ENCODE measurements around the gene CRMP1. TPM values are rescaled to one million over a fixed set of nuclear protein-coding genes. Genes with fewer than 3 reads are reported as not detected.
"Not testable (repeated sequence)": the region's sequence is repeated elsewhere in the genome, so short reads cannot be mapped to it uniquely, and the experiment has no call there.

CRMP1 gene
- total RNA-seq, 1 experiment from 2014 or later: not detected

GRCh38 chr4:5866841-5867813 lies 25.8 kb downstream of the CRMP1 start:
- in situ Hi-C loops (cut with HindIII; ENCODE audit: low sequenced_read_pairs): no loop called here
- no peak for DNase-seq (ENCODE audit: low spot score)

GRCh38 chr4:5865896-5866599 lies 26.8 kb downstream of the CRMP1 start:
- DNase-seq (ENCODE audit: low spot score): no peak
- in situ Hi-C loops (cut with HindIII; ENCODE audit: low sequenced_read_pairs): no loop called here

GRCh38 chr4:5863461-5864113 lies 29.3 kb downstream of the CRMP1 start:
- DNase-seq (ENCODE audit: low spot score): no peak

GRCh38 chr4:5858020-5858769 lies 34.7 kb downstream of the CRMP1 start:
- no peak for DNase-seq (ENCODE audit: low spot score)
- in situ Hi-C loops (cut with HindIII; ENCODE audit: low sequenced_read_pairs): no loop called here

More at GRCh38 chr4:5863461-5864113, 29.3 kb downstream of the CRMP1 start:
- in situ Hi-C loops (cut with HindIII; ENCODE audit: low sequenced_read_pairs): no loop called here

GRCh38 chr4:5857199-5857598 lies 35.7 kb downstream of the CRMP1 start:
- in situ Hi-C loops (cut with HindIII; ENCODE audit: low sequenced_read_pairs): no loop called here
- no peak for DNase-seq (ENCODE audit: low spot score)

GRCh38 chr4:5856362-5856761 lies 36.5 kb downstream of the CRMP1 start:
- DNase-seq (ENCODE audit: low spot score); in situ Hi-C loops (cut with HindIII; ENCODE audit: low sequenced_read_pairs): not testable (repeated sequence)

GRCh38 chr4:5854929-5855328 lies 38.0 kb downstream of the CRMP1 start:
- no peak for DNase-seq (ENCODE audit: low spot score)
- in situ Hi-C loops (cut with HindIII; ENCODE audit: low sequenced_read_pairs): no loop called here

- DNase-seq (ENCODE audit: low spot score): no peak
- in situ Hi-C loops (cut with HindIII; ENCODE audit: low sequenced_read_pairs): no loop called here
These were observed 40.2 kb downstream of the CRMP1 start for GRCh38 chr4:5852523-5853202.

GRCh38 chr4:5851637-5852301 lies 41.1 kb downstream of the CRMP1 start:
- in situ Hi-C loops (cut with HindIII; ENCODE audit: low sequenced_read_pairs): no loop called here
- no peak for DNase-seq (ENCODE audit: low spot score)

GRCh38 chr4:5845035-5845905 lies 47.6 kb downstream of the CRMP1 start:
- in situ Hi-C loops (cut with HindIII; ENCODE audit: low sequenced_read_pairs): no loop called here
- peak; percentile 72 for DNase-seq (ENCODE audit: low spot score)

- DNase-seq (ENCODE audit: low spot score): no peak
- in situ Hi-C loops (cut with HindIII; ENCODE audit: low sequenced_read_pairs): no loop called here
These were observed 49.0 kb downstream of the CRMP1 start for GRCh38 chr4:5843573-5844530.

- DNase-seq (ENCODE audit: low spot score): no peak
- in situ Hi-C loops (cut with HindIII; ENCODE audit: low sequenced_read_pairs): no loop called here
These were observed 50.4 kb downstream of the CRMP1 start for GRCh38 chr4:5842456-5842855.

GRCh38 chr4:5839751-5840674 lies 52.9 kb downstream of the CRMP1 start:
- in situ Hi-C loops (cut with HindIII; ENCODE audit: low sequenced_read_pairs): no loop called here
- DNase-seq (ENCODE audit: low spot score): peak; percentile 23

GRCh38 chr4:5839332-5839731 lies 53.6 kb downstream of the CRMP1 start:
- no peak for DNase-seq (ENCODE audit: low spot score)
- in situ Hi-C loops (cut with HindIII; ENCODE audit: low sequenced_read_pairs): no loop called here

GRCh38 chr4:5837483-5837882 lies 55.4 kb downstream of the CRMP1 start:
- DNase-seq (ENCODE audit: low spot score); in situ Hi-C loops (cut with HindIII; ENCODE audit: low sequenced_read_pairs): not testable (repeated sequence)
